IPS-11a (cell line): ENCODE data around the gene SMIM14.
"Not testable (repeated sequence)": the region's sequence is repeated elsewhere in the genome, so short reads cannot be mapped to it uniquely, and the experiment has no call there.

ENCODE experiments used
- H3K4me3 ChIP-seq: one replicate; pipeline ENCODE4 v1.5.1; 2013; ENCODE audit warnings: low read depth, low read length, control low read depth

The SMIM14 gene

DNA sequence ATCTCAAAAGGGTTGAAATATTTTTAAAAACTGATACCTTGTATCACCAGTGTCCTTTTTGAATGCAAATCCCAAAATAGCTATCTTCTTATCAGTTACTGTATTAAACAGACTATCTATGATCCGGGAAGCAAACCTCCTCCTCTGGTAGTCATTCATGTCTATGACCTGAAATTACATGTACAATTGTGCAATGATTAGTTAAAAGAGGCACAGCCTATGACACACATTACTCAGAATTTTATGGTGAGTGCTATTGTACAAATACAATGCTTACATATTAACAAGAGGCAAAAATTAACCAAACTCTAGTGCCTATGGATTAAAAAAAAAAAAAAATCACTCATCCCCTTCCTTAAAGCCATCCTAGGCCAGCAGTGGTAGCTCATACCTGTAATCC is 133.1 kb downstream of the SMIM14 start:
- H3K4me3 ChIP-seq: no peak overlapping the region

DNA sequence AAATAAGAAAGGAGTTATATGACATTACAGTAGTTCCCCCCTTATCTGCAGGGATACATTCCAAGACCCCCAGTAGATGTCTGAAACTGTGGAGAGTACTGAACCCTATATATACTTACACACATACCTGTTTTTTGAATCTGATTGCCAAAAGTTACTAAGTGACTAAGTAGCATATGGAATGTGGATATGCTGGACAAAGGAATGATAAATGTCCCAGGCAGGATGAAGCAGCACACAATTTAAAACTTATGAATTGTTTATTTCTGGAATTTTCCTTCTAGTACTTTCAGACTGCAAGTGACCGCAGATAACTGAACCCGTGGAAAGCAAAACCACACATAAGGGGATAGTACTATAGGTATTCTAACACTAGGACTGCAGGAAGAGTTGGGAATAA is 134.1 kb downstream of the SMIM14 start:
- H3K4me3 ChIP-seq: no peak overlapping the region

DNA sequence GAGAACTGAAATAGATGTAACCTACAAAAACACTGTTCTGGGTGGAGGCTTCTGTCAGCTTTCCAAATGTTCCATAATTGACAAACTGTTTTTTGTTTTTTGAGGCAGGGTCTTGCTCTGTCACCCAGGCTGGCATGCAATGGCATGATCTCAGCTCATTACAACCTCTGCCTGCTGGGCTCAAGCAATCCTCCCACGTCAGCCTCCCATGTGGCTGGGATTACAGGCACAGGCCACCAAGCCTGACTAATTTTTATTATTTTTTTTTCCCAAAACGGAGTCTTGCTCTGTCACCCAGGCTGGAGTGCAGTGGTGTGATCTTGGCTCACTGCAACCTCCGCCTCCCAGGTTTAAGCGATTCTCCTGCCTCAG is 136.0 kb downstream of the SMIM14 start:
- not testable (repeated sequence) for H3K4me3 ChIP-seq

DNA sequence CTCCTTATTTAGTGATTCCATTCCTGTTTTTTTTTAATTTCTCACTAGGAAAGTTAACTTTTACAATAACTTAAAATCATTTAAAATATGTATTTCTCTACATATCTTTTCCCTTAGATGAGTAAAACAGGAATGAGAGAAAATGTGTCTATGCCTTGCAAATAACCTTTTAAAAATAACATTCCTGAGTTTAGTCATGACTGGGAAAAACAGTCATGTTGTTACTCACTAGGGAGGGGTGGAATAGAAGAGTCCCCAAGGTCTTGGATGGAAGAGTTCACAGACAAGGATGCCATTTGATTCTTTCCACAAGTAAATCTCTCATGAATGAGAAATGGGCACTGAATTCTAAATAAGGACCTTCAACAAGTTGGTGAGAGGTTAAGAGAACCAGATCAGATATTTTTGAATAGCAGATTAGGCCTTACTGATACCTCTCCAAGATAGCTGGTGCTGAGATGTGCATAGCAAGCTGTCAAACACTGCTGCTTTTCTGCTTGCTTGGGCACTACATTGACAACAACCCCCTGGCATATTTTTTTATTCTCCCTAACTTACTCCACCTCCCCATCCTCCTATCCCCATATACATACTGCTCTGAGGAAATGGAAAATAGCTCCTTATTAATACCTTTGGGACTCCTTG is 136.5 kb downstream of the SMIM14 start:
- H3K4me3 ChIP-seq: no peak overlapping the region

- no peak overlapping the region for H3K4me3 ChIP-seq
These were observed 140.0 kb downstream of the SMIM14 start for GRCh38 chr4:39498727-39499020.

GRCh38 chr4:39497909-39498726 is 140.5 kb downstream of the SMIM14 start:
- no peak overlapping the region for H3K4me3 ChIP-seq
